GM12878 (cell line): ENCODE measurements around the gene CNTNAP5. TPM values are rescaled to one million over a fixed set of nuclear protein-coding genes. Genes with fewer than 3 reads are reported as not detected.

ENCODE experiments used
- ATAC-seq: fragments of 200-7000 bp; cut with Tn5 transposase; 3 replicates; pipeline ENCODE4 v1.9.1; 2020; ENCODE audit warnings: mild to moderate bottlenecking, moderate library complexity
- BruUV-seq: library from RNA; stranded (reverse); fragments of 400-500 nt; replicated peaks from 2 replicates; lab custom pipeline; 2021; lab: Mats Ljungman, UMichigan
- CTCF ChIA-PET: fragments of 300-600 bp; sonication (Branson Sonifier 250); formaldehyde crosslinking; extraction: SDS; loops from one replicate; lab custom pipeline; 2021; ENCODE audit warnings: inconsistent platforms; lab: Yijun Ruan, JAX
- POLR2A ChIA-PET: fragments of 350-600 bp; formaldehyde crosslinking; extraction: SDS; loops from one replicate; lab custom pipeline; 2021; ENCODE audit warnings: inconsistent platforms; lab: Charles Lee
- RAD21 ChIA-PET: fragments of 300-600 bp; sonication (Branson Sonifier 250); formaldehyde crosslinking; loops from one replicate; lab custom pipeline; 2023; ENCODE audit warnings: antibody characterized with exemption; ENCODE audit not compliant: unreplicated experiment; lab: Charles Lee
- SMC1A ChIA-PET: fragments of 300-600 bp; sonication (Branson Sonifier 250); formaldehyde crosslinking; loops from one replicate; lab custom pipeline; 2023; ENCODE audit not compliant: unreplicated experiment, uncharacterized antibody; lab: Charles Lee
- DNase-seq: peaks from one replicate; pipeline ENCODE4 v3.0.0-alpha.2; 2011; ENCODE audit warnings: low read depth, low spot score
- FAIRE-seq: peaks from 3 replicates; lab custom pipeline; 2011; peaks lifted over from hg19 to GRCh38; lab: Jason Lieb, UNC
- H2AFZ ChIP-seq: 2 replicates; pipeline ENCODE4 v1.6.0; 2011; ENCODE audit warnings: low read depth, low read length, control low read depth; ENCODE audit not compliant: control insufficient read depth
- H3K27ac ChIP-seq: 2 replicates; pipeline ENCODE4 v1.5.1; 2011; ENCODE audit warnings: control low read depth; ENCODE audit not compliant: control insufficient read depth, insufficient read depth
- H3K27me3 ChIP-seq, 2 experiments: replicated peaks in 1 of 2; 2 replicates each; pipeline versions ENCODE4 v1.6.0 to v1.6.1; 2011; ENCODE audit warnings: low read length in 1 of 2; ENCODE audit not compliant: control insufficient read depth in 2 of 2, insufficient read depth in 2 of 2
- H3K36me3 ChIP-seq, 2 experiments: 2 replicates each; pipeline ENCODE4 v1.5.1; 2011; ENCODE audit warnings: low read length in 1 of 2; ENCODE audit not compliant: control insufficient read depth in 2 of 2, insufficient read depth in 2 of 2
- H3K4me1 ChIP-seq: 2 replicates; pipeline ENCODE4 v1.6.1; 2011; ENCODE audit warnings: mild to moderate bottlenecking, low read length, moderate library complexity, mixed read lengths; ENCODE audit not compliant: control insufficient read depth, insufficient read depth
- H3K4me2 ChIP-seq: 2 replicates; pipeline ENCODE4 v1.6.0; 2011; ENCODE audit warnings: control low read depth; ENCODE audit not compliant: control insufficient read depth, insufficient read depth
- H3K4me3 ChIP-seq: fragments of 200-600 bp; sonication (generic); 2 replicates; pipeline ENCODE4 v1.5.1; 2016
- H3K79me2 ChIP-seq: 2 replicates; pipeline ENCODE4 v1.6.0; 2011; ENCODE audit warnings: low read length; ENCODE audit not compliant: control insufficient read depth, insufficient read depth
- H3K9ac ChIP-seq: 2 replicates; pipeline ENCODE4 v1.8.0; 2011; ENCODE audit warnings: low read length, control low read depth, mixed read lengths; ENCODE audit not compliant: control insufficient read depth, insufficient read depth
- H3K9me3 ChIP-seq: replicated peaks from 3 replicates; pipeline ENCODE4 v1.5.1; 2011; ENCODE audit warnings: mild to moderate bottlenecking, low read length; ENCODE audit not compliant: control insufficient read depth, insufficient read depth
- H4K20me1 ChIP-seq: 2 replicates; pipeline ENCODE4 v1.6.0; 2011; ENCODE audit not compliant: control insufficient read depth, insufficient read depth
- ASH2L ChIP-seq: fragments of 300-600, 200-600 bp; sonication (generic); IDR thresholded peaks from 2 replicates; pipeline ENCODE4 v1.6.1; 2017; ENCODE audit warnings: low read depth, mild to moderate bottlenecking, borderline replicate concordance
- CBFB ChIP-seq: IDR thresholded peaks from 2 replicates; pipeline ENCODE4 v1.6.1; 2016; ENCODE audit warnings: antibody characterized with exemption, low read depth
- CEBPB ChIP-seq, 2 experiments: fragments of 150-350 bp in 1 of 2; IDR thresholded peaks; 2 replicates each; pipeline ENCODE4 v1.6.1; 2012 to 2014; ENCODE audit warnings: low read depth in 2 of 2, low read length in 2 of 2, borderline replicate concordance in 1 of 2, inconsistent platforms in 1 of 2
- CEBPZ ChIP-seq: fragments of 150-350 bp; IDR thresholded peaks from 2 replicates; pipeline ENCODE4 v1.6.1; 2016; ENCODE audit warnings: low read depth, low read length
- CHD2 ChIP-seq: IDR thresholded peaks from 2 replicates; pipeline ENCODE4 v1.6.1; 2011; ENCODE audit warnings: low read depth, low read length, improper control_type of control experiment, borderline replicate concordance
- CREB1 ChIP-seq: IDR thresholded peaks from 2 replicates; pipeline ENCODE4 v1.6.1; 2012; ENCODE audit warnings: low read depth, mild to moderate bottlenecking, inconsistent platforms
- EED ChIP-seq: sonication (generic); IDR thresholded peaks from 2 replicates; pipeline ENCODE4 v1.6.1; 2016; ENCODE audit warnings: antibody characterized with exemption, low read depth
- GABPA ChIP-seq: IDR thresholded peaks from 2 replicates; pipeline ENCODE4 v1.6.1; 2014; ENCODE audit warnings: antibody characterized with exemption, low read depth, mild to moderate bottlenecking, inconsistent platforms
- NR2C2 ChIP-seq: IDR thresholded peaks from 2 replicates; pipeline ENCODE4 v1.6.1; 2011; ENCODE audit warnings: borderline replicate concordance, low read depth; ENCODE audit not compliant: control insufficient read depth, insufficient read length
- PKNOX1 ChIP-seq: fragments of 450-650 bp; IDR thresholded peaks from 2 replicates; pipeline ENCODE4 v1.6.1; 2016; ENCODE audit warnings: mild to moderate bottlenecking
- STAT3 ChIP-seq: IDR thresholded peaks from 2 replicates; pipeline ENCODE4 v1.6.1; 2011; ENCODE audit warnings: low read depth, low read length, improper control_type of control experiment
- WGBS: methylation state at CpG from one replicate; pipeline ENCODE4 v1.1.6; 2016; ENCODE audit warnings: low lambda C conversion rate; ENCODE audit not compliant: insufficient replicate concordance, insufficient coverage; ENCODE audit errors: missing lambda C conversion rate; 5-methylcytosine and 5-hydroxymethylcytosine counted together
- in situ Hi-C: fragments of 300-500 bp; cut with MboI; formaldehyde crosslinking; loops from 9 replicates; pipeline ENCODE4 v1.14.3; 2018; ENCODE audit warnings: mixed read lengths
- intact Hi-C: fragments of 100-400 bp; cut with micrococcal nuclease; formaldehyde crosslinking; loops from one replicate; pipeline ENCODE4 v1.14.2; 2022; ENCODE audit not compliant: unreplicated experiment
- polyA plus RNA-seq, 11 experiments: library from polyadenylated mRNA; depleted of rRNA in 4 of 11; unstranded in 6 of 11; stranded (reverse) in 5 of 11; fragments of >200 nt; fragmentation: Nextera tagmentation in 4 of 11; fragmentation: Illumina TruSeq in 1 of 11; extraction: Ambion mirVana in 4 of 11; extraction: Trizol in 1 of 11; gene quantifications; 1 replicate in 1 of 11; 2 replicates in 10 of 11; pipeline versions ENCODE4 v1.2.1 to v1.2.3, GENCODE V29; 2011 to 2016; ENCODE audit warnings: inconsistent platforms in 2 of 11, missing spikeins in 2 of 11, low read depth in 1 of 11
- total RNA-seq, 4 experiments: library from RNA; depleted of rRNA in 3 of 4; stranded (reverse); fragments of >200 nt in 3 of 4; fragmentation: Illumina TruSeq in 1 of 4; extraction: Trizol in 1 of 4; gene quantifications; 2 replicates each; pipeline versions ENCODE4 v1.2.1 to v1.2.3, GENCODE V29; 2013 to 2021

The CNTNAP5 gene
- total and polyA plus RNA-seq, 10 of the 15 experiments (the other 5 are each of a cell fraction or from before 2014, with no cell fraction given) = not detected

GRCh38 chr2:124575497-124575896, 550.4 kb downstream of the CNTNAP5 start:
- Histone ChIP-seq H3K36me3 (no peaks in the 10 kb centered on the region), H3K27me3 (no peaks in the 10 kb centered on the region), H3K9ac (no peak overlapping the region), H3K4me2 (no peak overlapping the region), H3K4me1 (no peaks in the 10 kb centered on the region), H4K20me1 (no peaks in the 10 kb centered on the region), H2AFZ (no peak overlapping the region), H3K4me3 (no peak overlapping the region), H3K79me2 (no peaks in the 10 kb centered on the region), H3K27ac (no peak overlapping the region), H3K9me3 (no peaks in the 10 kb centered on the region)
- intact Hi-C loops (no loop called here), in situ Hi-C loops (no loop called here)
- no TSS peak for BruUV-seq
- ChIA-PET CTCF (interaction anchor here (0.7 kb wide), 1 partner anchor 513 kb away, joined by 3 read pairs; no protein-coding TSS in a partner anchor), RAD21 (no interaction called here), SMC1A (no interaction called here), POLR2A (no interaction called here)
- WGBS = 13% methylated on average over 2 of the region's 2 CpGs
- no peak for FAIRE-seq
- no peak for TF ChIP-seq NR2C2
- no peak for TF ChIP-seq CEBPZ
- no peak for TF ChIP-seq CHD2
- ATAC-seq = no peak
- DNase-seq = no peak

DNA sequence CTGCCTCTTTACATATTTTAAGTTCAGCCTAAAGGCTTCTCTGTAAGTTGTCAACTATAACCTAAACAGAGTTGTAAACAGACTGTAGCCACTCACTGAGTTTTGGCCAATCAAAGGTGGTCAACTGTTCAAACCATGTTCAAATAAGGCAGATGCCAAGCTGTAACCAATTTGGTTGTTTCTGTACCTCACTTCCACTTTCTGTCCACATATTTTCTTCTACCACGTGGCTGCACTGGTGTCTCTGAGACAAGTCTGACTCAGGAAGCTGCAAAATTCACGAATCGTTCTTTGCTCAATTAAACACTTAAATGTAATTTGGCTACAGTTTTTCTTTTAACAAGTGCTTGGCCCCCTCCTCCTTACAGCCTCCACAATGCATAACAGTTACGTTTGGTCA, 555.2 kb downstream of the CNTNAP5 start:
- Histone ChIP-seq H3K9me3 (no peaks in the 10 kb centered on the region), H3K79me2 (no peaks in the 10 kb centered on the region), H3K27ac (no peak overlapping the region), H4K20me1 (no peaks in the 10 kb centered on the region), H3K36me3 (no peaks in the 10 kb centered on the region), H3K9ac (no peak overlapping the region), H3K4me2 (no peak overlapping the region), H2AFZ (no peak overlapping the region), H3K4me3 (no peak overlapping the region), H3K4me1 (no peaks in the 10 kb centered on the region), H3K27me3 (no peaks in the 10 kb centered on the region)
- no peak for FAIRE-seq
- DNase-seq = no peak
- POLR2A ChIA-PET = no interaction called here
- intact Hi-C loops = no loop called here
- RAD21 ChIA-PET = no interaction called here
- CTCF ChIA-PET = no interaction called here
- SMC1A ChIA-PET = no interaction called here
- in situ Hi-C loops = no loop called here
- 8% methylated on average over 4 of the region's 4 CpGs for WGBS
- no peak for ATAC-seq
- no TSS peak for BruUV-seq
- TF ChIP-seq GABPA (no peak), CREB1 (no peak), CBFB (no peak), ASH2L (no peak), PKNOX1 (no peak), STAT3 (no peak), EED (no peak), CEBPB (IDR thresholded peaks at IDR 0.05; ENCODE audit: borderline replicate concordance in 1 of 2, low read depth in 2 of 2, low read length in 2 of 2) (no peak)
